Urinary bladder (tissue), 4 donors: ENCODE results near the gene PTEN. TPM values are rescaled to one million over a fixed set of nuclear protein-coding genes. Genes with fewer than 3 reads are reported as not detected.

ENCODE experiments used
- DNase-seq: peaks from one replicate; pipeline ENCODE4 v3.0.0-alpha.2; 2015; ENCODE audit errors: extremely low spot score
- H3K27ac ChIP-seq: one replicate; pipeline ENCODE4 v1.5.1; 2013; ENCODE audit warnings: low read depth, mild to moderate bottlenecking, moderate library complexity
- H3K36me3 ChIP-seq: one replicate; pipeline ENCODE4 v1.6.1; 2013; ENCODE audit warnings: mild to moderate bottlenecking, moderate library complexity; ENCODE audit not compliant: insufficient read depth
- H3K4me1 ChIP-seq: one replicate; pipeline ENCODE4 v1.6.1; 2013; ENCODE audit warnings: mild to moderate bottlenecking, moderate library complexity; ENCODE audit not compliant: insufficient read depth
- H3K4me3 ChIP-seq: one replicate; pipeline ENCODE4 v1.5.1; 2013; ENCODE audit warnings: low read depth, low read length
- WGBS: extraction: QIAGEN DNeasy Blood & Tissue Kit; methylation state at CpG from one replicate; pipeline ENCODE4 v1.1.7; 2013; 5-methylcytosine and 5-hydroxymethylcytosine counted together
- polyA plus RNA-seq: library from polyadenylated mRNA; stranded (reverse); fragments of 200-250 nt; gene quantifications from one replicate; pipeline ENCODE4 v1.2.3, GENCODE V29; 2013
- total RNA-seq: library from RNA; depleted of rRNA; stranded (reverse); fragments of >200 nt; gene quantifications from one replicate; pipeline ENCODE4 v1.2.3, GENCODE V29; 2014
- donor health status: healthy with polysubstance abuse.
- donor health status: healthy.

Gene PTEN
- total and polyA plus RNA-seq, 2 donors: 37.6 to 308 TPM

GRCh38 chr10:87930141-87930540 lies 66.7 kb downstream of the PTEN start:
- Histone ChIP-seq H3K4me3 (no peak overlapping the region), H3K4me1 (no peaks in the 10 kb centered on the region), H3K36me3 (peaks cover 2% of the 10 kb centered on the region), H3K27ac (no peak overlapping the region)
- WGBS: 70% methylated on average over 1 of the region's 1 CpG
- DNase-seq: no peak

DNA sequence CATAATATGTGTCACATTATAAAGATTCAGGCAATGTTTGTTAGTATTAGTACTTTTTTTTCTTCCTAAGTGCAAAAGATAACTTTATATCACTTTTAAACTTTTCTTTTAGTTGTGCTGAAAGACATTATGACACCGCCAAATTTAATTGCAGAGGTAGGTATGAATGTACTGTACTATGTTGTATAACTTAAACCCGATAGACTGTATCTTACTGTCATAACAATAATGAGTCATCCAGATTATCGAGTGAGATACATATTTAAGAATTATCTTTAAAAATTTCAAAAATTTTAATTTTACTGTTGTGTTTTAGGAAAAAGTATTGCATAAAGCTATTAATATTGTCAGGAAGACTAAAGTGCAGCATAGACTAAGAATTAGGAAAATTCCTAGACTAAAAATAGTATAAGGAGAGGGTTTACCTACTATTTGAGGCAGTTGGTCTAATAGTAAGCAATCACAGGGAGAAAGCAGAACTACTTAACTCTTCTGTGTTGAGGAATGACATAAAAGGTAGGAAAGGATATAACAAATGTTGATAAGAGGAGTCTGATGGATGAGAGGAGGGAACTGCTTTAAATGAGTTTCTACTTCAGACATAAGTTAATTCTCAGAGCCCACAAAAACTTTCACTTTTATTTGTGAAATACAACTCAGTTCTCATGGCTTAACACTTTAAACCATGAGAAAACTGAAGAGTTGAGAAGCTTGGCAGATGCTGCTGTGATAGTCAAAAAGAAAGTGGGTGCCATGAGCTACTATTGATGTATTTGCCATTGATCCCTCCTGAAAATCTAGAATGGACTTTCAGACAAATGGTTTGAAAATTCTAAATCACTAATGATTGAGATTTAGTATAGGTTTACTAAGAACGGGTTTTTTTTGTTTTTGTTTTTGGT lies 67.8 kb downstream of the PTEN start:
- H3K36me3 ChIP-seq: peaks cover 2% of the 10 kb centered on the region
- no peaks in the 10 kb centered on the region for H3K4me1 ChIP-seq
- no peak overlapping the region for H3K27ac ChIP-seq
- WGBS: 65% methylated on average over 4 of the region's 4 CpGs
- H3K4me3 ChIP-seq: no peak overlapping the region
- DNase-seq: no peak

- Histone ChIP-seq H3K36me3 (peaks cover 2% of the 10 kb centered on the region), H3K4me3 (no peak overlapping the region), H3K4me1 (no peaks in the 10 kb centered on the region), H3K27ac (no peak overlapping the region)
- DNase-seq: no peak
Measured at GRCh38 chr10:87931836-87932230, 68.4 kb downstream of the PTEN start.

DNA sequence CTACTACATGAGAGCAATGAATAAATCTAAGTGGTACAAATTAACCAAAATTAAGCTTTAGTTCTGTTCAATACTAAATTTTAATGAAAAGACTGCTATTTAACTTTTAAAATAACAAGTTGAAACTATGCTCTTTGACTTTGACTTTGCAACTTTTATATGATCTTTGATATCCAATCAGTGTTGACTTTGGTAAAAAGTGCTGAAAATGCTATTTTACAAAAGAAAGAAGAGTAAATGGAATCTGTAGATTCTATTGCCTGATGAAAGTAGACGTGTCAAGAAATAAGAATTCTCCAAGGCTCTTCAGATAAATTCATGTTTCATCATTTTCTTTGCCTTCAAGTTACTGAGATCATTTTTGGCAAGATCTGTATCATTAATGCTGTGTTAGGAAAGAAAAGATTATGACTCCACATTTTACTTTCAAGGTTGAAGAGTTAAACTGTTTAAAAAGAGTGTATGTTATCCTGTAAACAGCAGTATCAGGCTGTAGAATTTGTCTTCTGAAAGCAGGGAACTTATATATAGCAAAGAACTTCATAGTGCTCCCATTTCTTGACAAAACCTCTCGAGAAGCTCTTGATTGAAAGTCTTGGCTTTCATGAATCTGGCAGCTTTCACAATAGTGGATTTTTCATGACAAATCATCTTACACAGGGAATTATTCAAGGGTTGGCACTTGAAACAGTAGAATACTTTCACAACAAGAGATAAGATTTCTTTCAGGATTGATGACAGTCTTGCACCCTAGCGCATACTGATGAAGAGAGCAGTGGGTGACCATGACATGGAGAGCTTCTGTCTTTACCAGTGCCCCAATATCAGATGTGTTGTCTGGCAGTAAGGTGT lies 72.1 kb downstream of the PTEN start:
- DNase-seq: no peak
- Histone ChIP-seq H3K27ac (no peak overlapping the region), H3K4me3 (no peak overlapping the region), H3K36me3 (no peaks in the 10 kb centered on the region), H3K4me1 (no peaks in the 10 kb centered on the region)
- 84% methylated on average over 3 of the region's 3 CpGs for WGBS

- DNase-seq: no peak
- Histone ChIP-seq H3K4me3 (no peak overlapping the region), H3K27ac (no peak overlapping the region), H3K36me3 (no peaks in the 10 kb centered on the region), H3K4me1 (no peaks in the 10 kb centered on the region)
- WGBS: 93% methylated on average over 6 of the region's 6 CpGs
Measured at GRCh38 chr10:87940210-87940609, 76.8 kb downstream of the PTEN start.

- H3K4me1 ChIP-seq: no peaks in the 10 kb centered on the region
- 76% methylated on average over 1 of the region's 1 CpG for WGBS
- H3K27ac ChIP-seq: no peak overlapping the region
- no peak overlapping the region for H3K4me3 ChIP-seq
- no peaks in the 10 kb centered on the region for H3K36me3 ChIP-seq
- no peak for DNase-seq
Measured at GRCh38 chr10:87942884-87943527, 79.6 kb downstream of the PTEN start.

GRCh38 chr10:87945984-87946383 lies 82.6 kb downstream of the PTEN start:
- no peak overlapping the region for H3K4me3 ChIP-seq
- 81% methylated on average over 6 of the region's 6 CpGs for WGBS
- no peak overlapping the region for H3K27ac ChIP-seq
- H3K4me1 ChIP-seq: no peaks in the 10 kb centered on the region
- H3K36me3 ChIP-seq: no peaks in the 10 kb centered on the region
- no peak for DNase-seq

DNA sequence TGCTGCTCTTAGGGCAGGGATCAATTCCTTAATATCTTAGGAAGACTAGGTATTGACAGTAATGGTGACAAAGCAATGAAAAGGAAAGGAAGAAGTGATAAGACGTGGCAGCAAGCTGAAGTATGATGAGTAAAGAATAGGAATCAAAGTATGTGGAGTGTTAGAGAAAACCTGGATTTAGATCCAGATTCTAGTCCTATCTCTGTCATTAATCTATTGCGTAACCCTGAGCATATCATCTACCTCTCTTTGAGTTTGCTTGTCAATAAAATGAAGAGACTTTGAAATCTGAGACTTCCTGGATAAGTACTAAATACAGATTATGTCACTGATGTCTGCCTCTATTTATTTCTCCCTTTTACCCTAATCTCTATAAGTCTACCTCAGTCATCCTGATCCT lies 89.2 kb downstream of the PTEN start:
- WGBS: 50% methylated on average over 2 of the region's 2 CpGs
- no peaks in the 10 kb centered on the region for H3K36me3 ChIP-seq
- H3K4me3 ChIP-seq: no peak overlapping the region
- no peak for DNase-seq
- no peak overlapping the region for H3K27ac ChIP-seq
- no peaks in the 10 kb centered on the region for H3K4me1 ChIP-seq

DNA sequence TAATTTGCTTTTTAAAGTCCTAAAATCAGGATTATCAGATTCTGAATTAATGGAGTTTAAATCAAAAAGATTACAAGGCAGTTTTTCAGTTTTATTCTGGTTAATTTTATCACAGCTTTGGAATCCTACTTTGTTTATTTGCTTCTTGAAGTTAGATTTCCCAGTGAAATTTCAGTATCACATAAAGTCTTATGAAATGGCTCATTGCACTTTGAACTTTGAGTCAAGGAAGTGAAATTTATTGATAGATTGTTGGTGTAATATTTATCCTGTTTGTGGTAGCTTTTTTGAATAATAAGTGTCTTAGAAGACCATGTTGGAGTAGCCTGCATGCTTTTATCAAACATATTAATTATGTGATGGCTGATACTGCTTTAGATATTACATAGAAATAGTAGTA lies 92.6 kb downstream of the PTEN start:
- DNase-seq: no peak
- H3K4me1 ChIP-seq: no peaks in the 10 kb centered on the region
- no peaks in the 10 kb centered on the region for H3K36me3 ChIP-seq
- no peak overlapping the region for H3K27ac ChIP-seq
- no peak overlapping the region for H3K4me3 ChIP-seq

GRCh38 chr10:87957702-87958101 lies 94.3 kb downstream of the PTEN start:
- 84% methylated on average over 5 of the region's 5 CpGs for WGBS
- no peak for DNase-seq
- no peaks in the 10 kb centered on the region for H3K4me1 ChIP-seq
- H3K36me3 ChIP-seq: no peaks in the 10 kb centered on the region
- H3K4me3 ChIP-seq: no peak overlapping the region
- H3K27ac ChIP-seq: no peak overlapping the region

DNA sequence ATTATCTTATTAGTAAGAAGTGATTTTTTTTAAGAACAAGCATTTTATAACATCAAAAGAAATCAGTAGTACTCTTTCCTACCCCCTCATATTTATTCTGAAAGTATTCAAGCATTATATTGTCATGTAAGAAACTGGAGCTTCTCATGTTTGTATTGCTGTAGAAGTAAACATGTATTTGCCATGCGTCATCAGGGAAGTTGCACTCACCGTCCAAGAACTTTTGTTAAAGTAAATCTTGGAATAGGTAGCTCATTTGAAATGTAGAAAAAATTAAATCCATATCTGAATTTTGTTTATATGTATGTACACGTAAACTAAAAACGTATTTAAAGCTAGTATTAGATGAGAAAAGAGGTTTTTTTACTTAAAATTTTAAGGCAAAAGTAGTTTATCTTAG lies 96.8 kb downstream of the PTEN start:
- 76% methylated on average over 4 of the region's 4 CpGs for WGBS
- Histone ChIP-seq H3K4me1 (no peaks in the 10 kb centered on the region), H3K36me3 (no peaks in the 10 kb centered on the region), H3K27ac (no peak overlapping the region), H3K4me3 (no peak overlapping the region)
- DNase-seq: no peak

- Histone ChIP-seq H3K36me3 (no peaks in the 10 kb centered on the region), H3K4me1 (no peaks in the 10 kb centered on the region), H3K27ac (no peak overlapping the region), H3K4me3 (no peak overlapping the region)
- 43% methylated on average over 2 of the region's 2 CpGs for WGBS
- no peak for DNase-seq
Measured at GRCh38 chr10:87961314-87961713, 97.9 kb downstream of the PTEN start.

- 72% methylated on average over 2 of the region's 2 CpGs for WGBS
Measured at GRCh38 chr10:87966459-87966858, 103.0 kb downstream of the PTEN start.

GRCh38 chr10:87973635-87974034 lies 110.2 kb downstream of the PTEN start:
- Histone ChIP-seq H3K4me1 (no peaks in the 10 kb centered on the region), H3K27ac (no peak overlapping the region), H3K4me3 (no peak overlapping the region), H3K36me3 (no peaks in the 10 kb centered on the region)
- no peak for DNase-seq

More at GRCh38 chr10:87966459-87966858, 103.0 kb downstream of the PTEN start:
- H3K4me3 ChIP-seq: no peak overlapping the region
- no peaks in the 10 kb centered on the region for H3K4me1 ChIP-seq
- H3K36me3 ChIP-seq: no peaks in the 10 kb centered on the region
- no peak for DNase-seq
- H3K27ac ChIP-seq: no peak overlapping the region
